ENCODE results near the gene PAQR5. TPM values are rescaled to one million over a fixed set of nuclear protein-coding genes. Genes with fewer than 3 reads are reported as not detected.

Gene PAQR5
- total RNA-seq, 2 experiments from 2014 or later = not detected

DNA sequence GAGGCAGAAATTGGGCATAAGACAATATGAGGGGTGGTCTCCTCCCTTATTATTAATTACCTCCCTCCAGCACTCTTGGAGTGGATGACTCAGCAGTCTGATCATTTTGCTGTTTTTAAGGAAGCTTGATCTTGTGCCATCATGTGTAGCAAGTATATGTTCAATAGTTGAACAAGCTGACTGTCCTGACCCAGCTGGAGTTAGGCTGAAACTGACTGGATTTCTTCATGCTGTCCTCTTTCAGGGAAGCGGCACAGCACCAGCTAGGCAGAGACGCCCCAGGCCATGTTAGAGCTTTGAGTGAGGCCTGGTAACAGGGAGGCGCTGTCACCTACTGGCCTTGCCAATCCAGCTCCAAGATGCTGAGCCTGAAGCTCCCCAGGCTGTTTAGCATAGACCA lies 61.0 kb downstream of the PAQR5 start:
- DNase-seq (no peak), ATAC-seq (ENCODE audit: poor library complexity) (no peak)
- no peaks in the 10 kb centered on the region for H3K4me1 Mint-ChIP-seq (ENCODE audit: low read depth)
- Histone ChIP-seq H3K27me3 (ENCODE audit: control insufficient read depth in 1 of 2, insufficient read depth in 2 of 2, low read length in 2 of 2) (peaks cover 0 to 2% of the 10 kb centered on the region in 2 experiments), H3K4me1 (ENCODE audit: insufficient read depth, low read length) (no peaks in the 10 kb centered on the region), H3K4me3 (ENCODE audit: low read length) (no peak overlapping the region), H3K36me3 (ENCODE audit: insufficient read depth, low read length) (no peaks in the 10 kb centered on the region), H3K9me3 (ENCODE audit: control insufficient read depth in 1 of 2, insufficient read depth in 1 of 2, low read length in 2 of 2) (no peaks in the 10 kb centered on the region), H3K27ac (ENCODE audit: low read depth in 1 of 2, low read length in 2 of 2) (no peak overlapping the region)
- H3K27ac Mint-ChIP-seq = no peak overlapping the region
- H3K36me3 Mint-ChIP-seq (ENCODE audit: low read depth) = no peaks in the 10 kb centered on the region
- ChIA-PET POLR2A (no interaction called here), CTCF (no interaction called here)
- no peak overlapping the region for H3K4me3 Mint-ChIP-seq
- H3K9me3 Mint-ChIP-seq = no peaks in the 10 kb centered on the region
- intact Hi-C loops (cut with DNase I, micrococcal nuclease) = no loop called here
- no peaks in the 10 kb centered on the region for H3K27me3 Mint-ChIP-seq
- TF ChIP-seq, protein P1, sequence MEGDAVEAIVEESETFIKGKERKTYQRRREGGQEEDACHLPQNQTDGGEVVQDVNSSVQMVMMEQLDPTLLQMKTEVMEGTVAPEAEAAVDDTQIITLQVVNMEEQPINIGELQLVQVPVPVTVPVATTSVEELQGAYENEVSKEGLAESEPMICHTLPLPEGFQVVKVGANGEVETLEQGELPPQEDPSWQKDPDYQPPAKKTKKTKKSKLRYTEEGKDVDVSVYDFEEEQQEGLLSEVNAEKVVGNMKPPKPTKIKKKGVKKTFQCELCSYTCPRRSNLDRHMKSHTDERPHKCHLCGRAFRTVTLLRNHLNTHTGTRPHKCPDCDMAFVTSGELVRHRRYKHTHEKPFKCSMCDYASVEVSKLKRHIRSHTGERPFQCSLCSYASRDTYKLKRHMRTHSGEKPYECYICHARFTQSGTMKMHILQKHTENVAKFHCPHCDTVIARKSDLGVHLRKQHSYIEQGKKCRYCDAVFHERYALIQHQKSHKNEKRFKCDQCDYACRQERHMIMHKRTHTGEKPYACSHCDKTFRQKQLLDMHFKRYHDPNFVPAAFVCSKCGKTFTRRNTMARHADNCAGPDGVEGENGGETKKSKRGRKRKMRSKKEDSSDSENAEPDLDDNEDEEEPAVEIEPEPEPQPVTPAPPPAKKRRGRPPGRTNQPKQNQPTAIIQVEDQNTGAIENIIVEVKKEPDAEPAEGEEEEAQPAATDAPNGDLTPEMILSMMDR (IDR thresholded peaks at IDR 0.05) = no peak

DNA sequence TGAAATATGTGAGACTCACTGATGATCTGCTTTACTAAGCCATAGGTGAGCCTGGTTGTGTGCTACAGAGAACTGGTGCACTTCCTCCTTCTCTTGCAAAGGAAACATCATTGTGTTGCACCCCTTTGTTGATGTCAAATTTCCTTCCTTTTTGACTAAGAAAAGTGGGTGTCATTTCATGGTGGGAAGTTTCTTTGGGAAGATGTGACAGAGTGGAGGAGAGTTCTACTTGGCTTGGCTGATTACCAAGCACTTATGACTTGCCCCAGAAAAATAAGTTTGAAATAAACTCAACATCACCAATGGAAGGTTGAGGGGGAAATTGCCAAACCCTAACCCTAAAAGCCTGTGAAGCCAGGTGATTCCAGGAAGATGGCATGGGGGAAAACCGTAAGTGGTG lies 61.9 kb downstream of the PAQR5 start:
- no peaks in the 10 kb centered on the region for H3K36me3 ChIP-seq (ENCODE audit: insufficient read depth, low read length)
- no peaks in the 10 kb centered on the region for H3K27me3 Mint-ChIP-seq
- H3K4me1 Mint-ChIP-seq (ENCODE audit: low read depth) = no peaks in the 10 kb centered on the region
- H3K4me1 ChIP-seq (ENCODE audit: insufficient read depth, low read length) = no peaks in the 10 kb centered on the region
- H3K27ac ChIP-seq (ENCODE audit: low read depth in 1 of 2, low read length in 2 of 2) = no peak overlapping the region
- no peak overlapping the region for H3K4me3 Mint-ChIP-seq
- ChIA-PET CTCF (no interaction called here), POLR2A (no interaction called here)
- peaks cover 0 to 2% of the 10 kb centered on the region in 2 experiments for H3K27me3 ChIP-seq (ENCODE audit: control insufficient read depth in 1 of 2, insufficient read depth in 2 of 2, low read length in 2 of 2)
- DNase-seq (no peak), ATAC-seq (ENCODE audit: poor library complexity) (no peak)
- H3K4me3 ChIP-seq (ENCODE audit: low read length) = no peak overlapping the region
- intact Hi-C loops (cut with DNase I, micrococcal nuclease) = no loop called here
- no peaks in the 10 kb centered on the region for H3K9me3 Mint-ChIP-seq
- no peaks in the 10 kb centered on the region for H3K9me3 ChIP-seq (ENCODE audit: control insufficient read depth in 1 of 2, insufficient read depth in 1 of 2, low read length in 2 of 2)
- no peak overlapping the region for H3K27ac Mint-ChIP-seq
- TF ChIP-seq, protein P1 (IDR thresholded peaks at IDR 0.05) = no peak
- no peaks in the 10 kb centered on the region for H3K36me3 Mint-ChIP-seq (ENCODE audit: low read depth)

DNA sequence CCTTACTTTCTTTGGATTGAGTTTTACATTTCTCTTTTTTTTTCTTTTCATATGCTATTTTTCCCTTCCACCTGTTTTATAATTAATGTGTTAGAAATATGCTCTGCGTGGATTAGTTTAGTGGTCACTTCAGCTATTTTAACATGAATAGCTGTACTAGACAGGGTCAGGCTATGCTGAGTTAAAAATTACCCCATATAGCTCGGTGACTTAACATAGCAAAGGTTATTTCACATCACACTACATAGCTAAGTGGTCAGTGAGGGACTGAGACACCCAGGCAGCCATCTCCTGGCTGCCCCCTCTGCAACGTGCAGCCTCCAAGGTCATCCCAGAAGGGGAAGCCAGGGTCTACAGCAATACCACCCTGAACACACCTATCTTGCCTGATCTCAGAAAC lies 68.5 kb downstream of the PAQR5 start:
- no peak overlapping the region for H3K27ac Mint-ChIP-seq
- CTCF ChIA-PET = interaction anchor here (0.7 to 1.5 kb wide), 2 partner anchors 9 to 11 kb away, joined by 3 to 4 read pairs; no protein-coding TSS in a partner anchor
- Histone ChIP-seq H3K4me1 (ENCODE audit: insufficient read depth, low read length) (no peaks in the 10 kb centered on the region), H3K9me3 (ENCODE audit: control insufficient read depth in 1 of 2, insufficient read depth in 1 of 2, low read length in 2 of 2) (no peaks in the 10 kb centered on the region), H3K27ac (ENCODE audit: low read depth in 1 of 2, low read length in 2 of 2) (no peak overlapping the region), H3K27me3 (ENCODE audit: control insufficient read depth in 1 of 2, insufficient read depth in 2 of 2, low read length in 2 of 2) (no peaks in the 10 kb centered on the region), H3K4me3 (ENCODE audit: low read length) (no peak overlapping the region), H3K36me3 (ENCODE audit: insufficient read depth, low read length) (no peaks in the 10 kb centered on the region)
- POLR2A ChIA-PET = no interaction called here
- TF ChIP-seq, protein P1 (IDR thresholded peaks at IDR 0.05) = no peak
- H3K36me3 Mint-ChIP-seq (ENCODE audit: low read depth) = no peaks in the 10 kb centered on the region
- intact Hi-C loops (cut with DNase I, micrococcal nuclease) = no loop called here
- H3K9me3 Mint-ChIP-seq = no peaks in the 10 kb centered on the region
- DNase-seq (no peak), ATAC-seq (ENCODE audit: poor library complexity) (no peak)
- H3K27me3 Mint-ChIP-seq = peaks cover 11% of the 10 kb centered on the region
- no peaks in the 10 kb centered on the region for H3K4me1 Mint-ChIP-seq (ENCODE audit: low read depth)
- no peak overlapping the region for H3K4me3 Mint-ChIP-seq

Measured in CD4-positive, alpha-beta T cell (primary cell).